Right cardiac atrium (tissue), 5 donors: ENCODE measurements around the gene MYCBPAP. TPM values are rescaled to one million over a fixed set of nuclear protein-coding genes. Genes with fewer than 3 reads are reported as not detected.
A peak's percentile ranks its signal among the peaks of the same experiment; 100 is the strongest.

Source experiments
- ATAC-seq, 2 donors: fragments of 200-7000 bp; cut with Tn5 transposase; one replicate each; pipeline versions ENCODE4 v1.8.0 to v1.9.1; 2020; ENCODE audit warnings: moderate library complexity in 2 of 2, mild to moderate bottlenecking in 1 of 2
- DNase-seq, 3 donors: peaks; one replicate each; pipeline ENCODE4 v3.0.0-alpha.2; 2020
- H3K27ac ChIP-seq: one replicate; pipeline ENCODE4 v1.5.1; 2013; ENCODE audit warnings: mild to moderate bottlenecking, low read length, control low read depth, moderate library complexity
- H3K27me3 ChIP-seq: one replicate; pipeline ENCODE4 v1.6.1; 2013; ENCODE audit not compliant: control insufficient read depth, insufficient read depth
- H3K4me1 ChIP-seq: one replicate; pipeline ENCODE4 v1.6.1; 2013; ENCODE audit warnings: low read length; ENCODE audit not compliant: control insufficient read depth, insufficient read depth
- H3K4me3 ChIP-seq: one replicate; pipeline ENCODE4 v1.5.1; 2013; ENCODE audit warnings: low read length, control low read depth
- H3K9me3 ChIP-seq: one replicate; pipeline ENCODE4 v1.6.1; 2013; ENCODE audit warnings: low read length; ENCODE audit not compliant: control insufficient read depth
- WGBS: extraction: QIAGEN DNeasy Blood & Tissue Kit; methylation state at CpG from one replicate; pipeline ENCODE4 v1.1.7; 2013; 5-methylcytosine and 5-hydroxymethylcytosine counted together
- intact Hi-C, 4 donors: fragments of 100-400 bp; cut with DNase I; formaldehyde crosslinking; loops; one replicate each; pipeline versions ENCODE4 v1.11.0 to v1.14.0; 2022 to 2023
- long read RNA-seq, 4 donors: library from polyadenylated mRNA; unstranded; transcript quantifications; one replicate each; pipeline ENCODE4 v2.0.0, GENCODE V29; 2020 to 2021
- polyA plus RNA-seq: library from polyadenylated mRNA; stranded (reverse); fragments of 200-250 nt; gene quantifications from one replicate; pipeline ENCODE4 v1.2.3, GENCODE V29; 2013
- total RNA-seq, 4 donors: library from RNA; stranded (reverse); fragmentation: NEBNext Ultra II Directional; extraction: Animal tissue kit (Norgen Biotek cat#: 25700); gene quantifications; one replicate each; pipeline ENCODE4 v1.2.1, GENCODE V29; 2021
- donor health status: healthy with polysubstance abuse.
- donor health status: DM: no; HTN: yes; CAD: no.
- donor health status: DM: no; HTN: no; CAD: no.
- donor health status: DM: no; HTN: yes; CAD: no; lungs with severe emphysema.
- donor health status: DM: yes; HTN: yes; CAD: no.

Gene MYCBPAP
- total RNA-seq (1 to 10 TPM in 2 of 4 donors, under 1 TPM in 2; 0.57 to 1.9 (median 0.95) TPM), polyA plus RNA-seq (0.88 TPM)
- long read RNA-seq, donor 1, partial matches to known transcripts: 0 of 2 reads
- long read RNA-seq, donor 1, other reads (novel, unspliced or antisense): 2 of 2 reads
- long read RNA-seq, donor 2: 0 reads
- long read RNA-seq, donor 3: 0 reads
- long read RNA-seq, donor 4, partial matches to known transcripts: 0 of 1 reads
- long read RNA-seq, donor 4, other reads (novel, unspliced or antisense): 0 of 1 reads

GRCh38 chr17:50507871-50508572 lies at the start of gene MYCBPAP:
Gene MYCBPAP (plus strand): TSS chr17:50508439. CDS start chr17:50508675, 236 bp downstream.
- no peaks in the 10 kb centered on the region for H3K27me3 ChIP-seq
- no peaks in the 10 kb centered on the region for H3K4me1 ChIP-seq
- H3K27ac ChIP-seq: peak within 1 kb of the TSS; percentile 1
- ATAC-seq (peak; percentile 92), DNase-seq (peak; percentile 89 to 95 (median 95))
- intact Hi-C loops: no loop called here
- H3K4me3 ChIP-seq: peak within 1 kb of the TSS; percentile 70
- WGBS: 8% methylated on average over 66 of the region's 66 CpGs
- no peaks in the 10 kb centered on the region for H3K9me3 ChIP-seq

- H3K4me1 ChIP-seq: peaks cover 1% of the 10 kb centered on the region
- H3K27ac ChIP-seq: no peak overlapping the region
- H3K4me3 ChIP-seq: no peak overlapping the region
- WGBS: 71% methylated on average over 16 of the region's 16 CpGs
- no peaks in the 10 kb centered on the region for H3K9me3 ChIP-seq
- intact Hi-C loops: no loop called here
- no peaks in the 10 kb centered on the region for H3K27me3 ChIP-seq
- DNase-seq (no peak), ATAC-seq (no peak)
Observed at GRCh38 chr17:50458701-50459676, 49.2 kb upstream of the MYCBPAP start.

GRCh38 chr17:50459756-50460155 lies 48.5 kb upstream of the MYCBPAP start:
- Histone ChIP-seq H3K27me3 (no peaks in the 10 kb centered on the region), H3K4me3 (no peak overlapping the region), H3K9me3 (no peaks in the 10 kb centered on the region), H3K4me1 (peaks cover 1% of the 10 kb centered on the region), H3K27ac (no peak overlapping the region)
- intact Hi-C loops: no loop called here
- DNase-seq (no peak), ATAC-seq (no peak)
- whole genome bisulfite sequencing: 83% methylated on average over 4 of the region's 4 CpGs

- Histone ChIP-seq H3K9me3 (no peaks in the 10 kb centered on the region), H3K4me3 (no peak overlapping the region), H3K4me1 (peaks cover 1% of the 10 kb centered on the region), H3K27ac (no peak overlapping the region), H3K27me3 (no peaks in the 10 kb centered on the region)
- intact Hi-C loops: no loop called here
- WGBS: 92% methylated on average over 9 of the region's 9 CpGs
- ATAC-seq (no peak), DNase-seq (peak in 1 of 3 donors; percentile 62)
Observed at GRCh38 chr17:50460831-50461526, 47.3 kb upstream of the MYCBPAP start.

- intact Hi-C loops: no loop called here
- DNase-seq: peak in 1 of 3 donors; percentile 32
- Histone ChIP-seq H3K4me1 (peaks cover 1% of the 10 kb centered on the region), H3K27ac (no peak overlapping the region), H3K4me3 (no peak overlapping the region), H3K27me3 (no peaks in the 10 kb centered on the region), H3K9me3 (no peaks in the 10 kb centered on the region)
- 93% methylated on average over 14 of the region's 14 CpGs for WGBS
- no peak for ATAC-seq
Observed at GRCh38 chr17:50461550-50462132, 46.6 kb upstream of the MYCBPAP start.

GRCh38 chr17:50462446-50462845 lies 45.8 kb upstream of the MYCBPAP start:
- Histone ChIP-seq H3K4me3 (no peak overlapping the region), H3K4me1 (peaks cover 1% of the 10 kb centered on the region), H3K9me3 (no peaks in the 10 kb centered on the region), H3K27ac (no peak overlapping the region), H3K27me3 (no peaks in the 10 kb centered on the region)
- intact Hi-C loops: no loop called here
- WGBS: 81% methylated on average over 9 of the region's 9 CpGs
- ATAC-seq (no peak), DNase-seq (no peak)

GRCh38 chr17:50464121-50464520 lies 44.1 kb upstream of the MYCBPAP start:
- Histone ChIP-seq H3K27me3 (no peaks in the 10 kb centered on the region), H3K9me3 (no peaks in the 10 kb centered on the region), H3K4me3 (no peak overlapping the region), H3K27ac (no peak overlapping the region), H3K4me1 (peaks cover 5% of the 10 kb centered on the region)
- intact Hi-C loops: no loop called here
- WGBS: 88% methylated on average over 3 of the region's 3 CpGs
- peak in 1 of 3 donors; percentile 21 for DNase-seq
- ATAC-seq: no peak

GRCh38 chr17:50464736-50465135 lies 43.5 kb upstream of the MYCBPAP start:
- 82% methylated on average over 4 of the region's 4 CpGs for WGBS
- Histone ChIP-seq H3K27ac (no peak overlapping the region), H3K4me3 (no peak overlapping the region), H3K4me1 (peaks cover 5% of the 10 kb centered on the region), H3K9me3 (no peaks in the 10 kb centered on the region), H3K27me3 (no peaks in the 10 kb centered on the region)
- DNase-seq (no peak), ATAC-seq (no peak)
- intact Hi-C loops: no loop called here

GRCh38 chr17:50465171-50465570 lies 43.1 kb upstream of the MYCBPAP start:
- WGBS: 95% methylated on average over 6 of the region's 6 CpGs
- Histone ChIP-seq H3K4me3 (no peak overlapping the region), H3K4me1 (peaks cover 5% of the 10 kb centered on the region), H3K27me3 (no peaks in the 10 kb centered on the region), H3K27ac (no peak overlapping the region), H3K9me3 (no peaks in the 10 kb centered on the region)
- intact Hi-C loops: no loop called here
- ATAC-seq (no peak), DNase-seq (peak in 1 of 3 donors; percentile 39)

GRCh38 chr17:50465635-50466034 lies 42.6 kb upstream of the MYCBPAP start:
- Histone ChIP-seq H3K27me3 (no peaks in the 10 kb centered on the region), H3K9me3 (no peaks in the 10 kb centered on the region), H3K4me1 (peaks cover 5% of the 10 kb centered on the region), H3K27ac (no peak overlapping the region), H3K4me3 (no peak overlapping the region)
- intact Hi-C loops: no loop called here
- WGBS: 94% methylated on average over 9 of the region's 9 CpGs
- DNase-seq (no peak), ATAC-seq (no peak)
